ENCODE results near the gene RPL10. TPM values are rescaled to one million over a fixed set of nuclear protein-coding genes. Genes with fewer than 3 reads are reported as not detected.

Gene RPL10
- total and polyA plus RNA-seq, 9 of the 15 experiments (the other 6 are each of a cell fraction or from before 2014, with no cell fraction given) = 3,774 to 7,600 (median 5,014) TPM

DNA sequence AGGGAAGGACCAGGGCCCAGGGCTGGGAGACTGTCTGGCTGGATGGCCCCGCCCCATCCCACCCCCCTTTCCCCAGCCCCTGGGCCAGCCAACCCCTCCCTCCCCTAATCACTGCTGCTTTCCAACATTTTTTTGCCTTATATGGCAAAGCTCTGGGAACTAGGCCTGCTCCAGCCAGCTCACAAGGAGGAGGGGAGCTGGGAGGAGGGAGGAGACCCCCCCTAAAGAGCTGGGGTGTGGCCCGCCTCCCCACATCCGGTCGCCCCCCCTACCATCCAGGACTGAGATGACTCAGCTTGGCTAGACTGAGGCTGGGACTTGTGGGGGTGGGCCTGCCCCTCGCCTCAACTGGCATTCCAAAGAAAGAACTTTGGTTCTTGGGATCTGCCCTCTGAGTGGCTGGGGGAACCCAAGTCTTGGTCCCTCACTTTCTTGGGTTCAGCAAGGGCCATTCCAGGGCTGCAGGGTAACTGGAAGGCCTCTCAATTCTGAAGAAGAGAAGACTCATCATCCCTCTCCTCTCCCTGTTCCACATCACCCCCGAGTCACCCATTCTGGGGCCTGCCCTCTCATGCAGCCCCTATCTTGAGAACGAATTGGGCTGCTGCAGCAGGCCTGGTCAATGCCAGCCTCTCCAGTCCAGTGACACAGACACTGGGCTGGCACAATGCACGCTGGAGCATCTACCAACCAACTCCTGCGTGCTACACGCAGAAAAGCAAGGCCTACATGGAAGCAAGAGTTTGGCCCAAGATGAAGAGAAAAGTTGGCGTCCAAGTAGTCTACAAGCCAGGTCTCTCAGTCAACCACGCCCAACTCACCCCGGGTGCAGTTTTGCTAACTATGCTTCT lies 28.5 kb upstream of the RPL10 start (continued):
- no peak for TF ChIP-seq EZH2 (IDR thresholded peaks at IDR 0.05; ENCODE audit: borderline replicate concordance, low read depth, low read length)
- no peak for TF ChIP-seq PTBP1 (IDR thresholded peaks at IDR 0.05; ENCODE audit: low read depth, low read length)
- no peak for TF ChIP-seq ZBTB8A (IDR thresholded peaks at IDR 0.05; ENCODE audit: partially characterized antibody)
- TF ChIP-seq FOXJ2 (tag; IDR thresholded peaks at IDR 0.05) = no peak
- no peak for TF ChIP-seq ZBTB17 (CRISPR knock-in tag; IDR thresholded peaks at IDR 0.05)
- no peak for TF ChIP-seq ZNF274 (IDR thresholded peaks at IDR 0.05; ENCODE audit: borderline replicate concordance, low read depth, low read length)
- TF ChIP-seq SREBF1 (IDR thresholded peaks at IDR 0.05; ENCODE audit: borderline replicate concordance, low read depth, low read length) = no peak
- TF ChIP-seq ARID2 (IDR thresholded peaks at IDR 0.05) = no peak
- no peak for TF ChIP-seq KAT7 (CRISPR knock-in tag; IDR thresholded peaks at IDR 0.05; ENCODE audit: borderline replicate concordance)
- no peak for TF ChIP-seq TRIM24 (IDR thresholded peaks at IDR 0.05)
- TF ChIP-seq HDAC8 (tag; IDR thresholded peaks at IDR 0.05) = no peak
- TF ChIP-seq, protein P1, sequence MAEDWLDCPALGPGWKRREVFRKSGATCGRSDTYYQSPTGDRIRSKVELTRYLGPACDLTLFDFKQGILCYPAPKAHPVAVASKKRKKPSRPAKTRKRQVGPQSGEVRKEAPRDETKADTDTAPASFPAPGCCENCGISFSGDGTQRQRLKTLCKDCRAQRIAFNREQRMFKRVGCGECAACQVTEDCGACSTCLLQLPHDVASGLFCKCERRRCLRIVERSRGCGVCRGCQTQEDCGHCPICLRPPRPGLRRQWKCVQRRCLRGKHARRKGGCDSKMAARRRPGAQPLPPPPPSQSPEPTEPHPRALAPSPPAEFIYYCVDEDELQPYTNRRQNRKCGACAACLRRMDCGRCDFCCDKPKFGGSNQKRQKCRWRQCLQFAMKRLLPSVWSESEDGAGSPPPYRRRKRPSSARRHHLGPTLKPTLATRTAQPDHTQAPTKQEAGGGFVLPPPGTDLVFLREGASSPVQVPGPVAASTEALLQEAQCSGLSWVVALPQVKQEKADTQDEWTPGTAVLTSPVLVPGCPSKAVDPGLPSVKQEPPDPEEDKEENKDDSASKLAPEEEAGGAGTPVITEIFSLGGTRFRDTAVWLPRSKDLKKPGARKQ (CRISPR knock-in tag; IDR thresholded peaks at IDR 0.05) = no peak
- TF ChIP-seq, protein P2, sequence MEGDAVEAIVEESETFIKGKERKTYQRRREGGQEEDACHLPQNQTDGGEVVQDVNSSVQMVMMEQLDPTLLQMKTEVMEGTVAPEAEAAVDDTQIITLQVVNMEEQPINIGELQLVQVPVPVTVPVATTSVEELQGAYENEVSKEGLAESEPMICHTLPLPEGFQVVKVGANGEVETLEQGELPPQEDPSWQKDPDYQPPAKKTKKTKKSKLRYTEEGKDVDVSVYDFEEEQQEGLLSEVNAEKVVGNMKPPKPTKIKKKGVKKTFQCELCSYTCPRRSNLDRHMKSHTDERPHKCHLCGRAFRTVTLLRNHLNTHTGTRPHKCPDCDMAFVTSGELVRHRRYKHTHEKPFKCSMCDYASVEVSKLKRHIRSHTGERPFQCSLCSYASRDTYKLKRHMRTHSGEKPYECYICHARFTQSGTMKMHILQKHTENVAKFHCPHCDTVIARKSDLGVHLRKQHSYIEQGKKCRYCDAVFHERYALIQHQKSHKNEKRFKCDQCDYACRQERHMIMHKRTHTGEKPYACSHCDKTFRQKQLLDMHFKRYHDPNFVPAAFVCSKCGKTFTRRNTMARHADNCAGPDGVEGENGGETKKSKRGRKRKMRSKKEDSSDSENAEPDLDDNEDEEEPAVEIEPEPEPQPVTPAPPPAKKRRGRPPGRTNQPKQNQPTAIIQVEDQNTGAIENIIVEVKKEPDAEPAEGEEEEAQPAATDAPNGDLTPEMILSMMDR (IDR thresholded peaks at IDR 0.05 in 2 of 3, conservative IDR thresholded peaks at IDR 0.05 in 1 of 3; ENCODE audit: insufficient read depth in 2 of 3, low read depth in 1 of 3, low read length in 3 of 3) = no peak
- no peak for TF ChIP-seq CEBPG (CRISPR knock-in tag; IDR thresholded peaks at IDR 0.05)
- TF ChIP-seq CEBPG (tag; conservative IDR thresholded peaks at IDR 0.05 in 1 of 2, IDR thresholded peaks at IDR 0.05 in 1 of 2) = no peak
- TF ChIP-seq, protein P3, sequence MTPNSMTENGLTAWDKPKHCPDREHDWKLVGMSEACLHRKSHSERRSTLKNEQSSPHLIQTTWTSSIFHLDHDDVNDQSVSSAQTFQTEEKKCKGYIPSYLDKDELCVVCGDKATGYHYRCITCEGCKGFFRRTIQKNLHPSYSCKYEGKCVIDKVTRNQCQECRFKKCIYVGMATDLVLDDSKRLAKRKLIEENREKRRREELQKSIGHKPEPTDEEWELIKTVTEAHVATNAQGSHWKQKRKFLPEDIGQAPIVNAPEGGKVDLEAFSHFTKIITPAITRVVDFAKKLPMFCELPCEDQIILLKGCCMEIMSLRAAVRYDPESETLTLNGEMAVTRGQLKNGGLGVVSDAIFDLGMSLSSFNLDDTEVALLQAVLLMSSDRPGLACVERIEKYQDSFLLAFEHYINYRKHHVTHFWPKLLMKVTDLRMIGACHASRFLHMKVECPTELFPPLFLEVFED (CRISPR knock-in tag; conservative IDR thresholded peaks at IDR 0.05) = no peak
- no peak for TF ChIP-seq ZNF551 (CRISPR knock-in tag; IDR thresholded peaks at IDR 0.05)
- TF ChIP-seq, protein P4, sequence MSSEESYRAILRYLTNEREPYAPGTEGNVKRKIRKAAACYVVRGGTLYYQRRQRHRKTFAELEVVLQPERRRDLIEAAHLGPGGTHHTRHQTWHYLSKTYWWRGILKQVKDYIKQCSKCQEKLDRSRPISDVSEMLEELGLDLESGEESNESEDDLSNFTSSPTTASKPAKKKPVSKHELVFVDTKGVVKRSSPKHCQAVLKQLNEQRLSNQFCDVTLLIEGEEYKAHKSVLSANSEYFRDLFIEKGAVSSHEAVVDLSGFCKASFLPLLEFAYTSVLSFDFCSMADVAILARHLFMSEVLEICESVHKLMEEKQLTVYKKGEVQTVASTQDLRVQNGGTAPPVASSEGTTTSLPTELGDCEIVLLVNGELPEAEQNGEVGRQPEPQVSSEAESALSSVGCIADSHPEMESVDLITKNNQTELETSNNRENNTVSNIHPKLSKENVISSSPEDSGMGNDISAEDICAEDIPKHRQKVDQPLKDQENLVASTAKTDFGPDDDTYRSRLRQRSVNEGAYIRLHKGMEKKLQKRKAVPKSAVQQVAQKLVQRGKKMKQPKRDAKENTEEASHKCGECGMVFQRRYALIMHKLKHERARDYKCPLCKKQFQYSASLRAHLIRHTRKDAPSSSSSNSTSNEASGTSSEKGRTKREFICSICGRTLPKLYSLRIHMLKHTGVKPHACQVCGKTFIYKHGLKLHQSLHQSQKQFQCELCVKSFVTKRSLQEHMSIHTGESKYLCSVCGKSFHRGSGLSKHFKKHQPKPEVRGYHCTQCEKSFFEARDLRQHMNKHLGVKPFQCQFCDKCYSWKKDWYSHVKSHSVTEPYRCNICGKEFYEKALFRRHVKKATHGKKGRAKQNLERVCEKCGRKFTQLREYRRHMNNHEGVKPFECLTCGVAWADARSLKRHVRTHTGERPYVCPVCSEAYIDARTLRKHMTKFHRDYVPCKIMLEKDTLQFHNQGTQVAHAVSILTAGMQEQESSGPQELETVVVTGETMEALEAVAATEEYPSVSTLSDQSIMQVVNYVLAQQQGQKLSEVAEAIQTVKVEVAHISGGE (CRISPR knock-in tag; IDR thresholded peaks at IDR 0.05) = no peak
- no peak for TF ChIP-seq POU5F1 (IDR thresholded peaks at IDR 0.05; ENCODE audit: borderline replicate concordance, low read depth, low read length, partially characterized antibody)

All from K562 (cell line).